GM10266 (cell line): ENCODE data around the gene UBAP2L.

Experiments used
- DNase-seq: peaks from one replicate; pipeline ENCODE4 v3.0.0; 2012; ENCODE audit errors: extremely low spot score
- CTCF ChIP-seq: IDR thresholded peaks from 2 replicates; pipeline ENCODE4 v1.5.1; 2012; ENCODE audit warnings: mild to moderate bottlenecking, low read depth; ENCODE audit not compliant: control insufficient read depth, insufficient read depth; ENCODE audit errors: missing control alignments

Gene UBAP2L

GRCh38 chr1:154220071-154220969, at the start of gene UBAP2L:
UBAP2L (plus strand) TSS chr1:154220955; CDS start chr1:154225124, 4,169 bp downstream.
- no peak for TF ChIP-seq CTCF
- peak; percentile 94 for DNase-seq

GRCh38 chr1:154171223-154171583, 49.6 kb upstream of the UBAP2L start:
- TF ChIP-seq CTCF = no peak
- DNase-seq = no peak

- no peak for TF ChIP-seq CTCF
- no peak for DNase-seq
Measured at GRCh38 chr1:154171880-154172279, 48.9 kb upstream of the UBAP2L start.

GRCh38 chr1:154174654-154175053, 46.1 kb upstream of the UBAP2L start:
- no peak for TF ChIP-seq CTCF
- DNase-seq = no peak

GRCh38 chr1:154176337-154176736, 44.4 kb upstream of the UBAP2L start:
- no peak for TF ChIP-seq CTCF
- no peak for DNase-seq

- TF ChIP-seq CTCF = no peak
- DNase-seq = no peak
Measured at GRCh38 chr1:154178013-154178412, 42.7 kb upstream of the UBAP2L start.
